ENCODE results near the gene ALK. TPM values are rescaled to one million over a fixed set of nuclear protein-coding genes. Genes with fewer than 3 reads are reported as not detected.

ALK gene
- total RNA-seq, 2 donors from 2014 or later, result 0.05 TPM; not detected in 1

DNA sequence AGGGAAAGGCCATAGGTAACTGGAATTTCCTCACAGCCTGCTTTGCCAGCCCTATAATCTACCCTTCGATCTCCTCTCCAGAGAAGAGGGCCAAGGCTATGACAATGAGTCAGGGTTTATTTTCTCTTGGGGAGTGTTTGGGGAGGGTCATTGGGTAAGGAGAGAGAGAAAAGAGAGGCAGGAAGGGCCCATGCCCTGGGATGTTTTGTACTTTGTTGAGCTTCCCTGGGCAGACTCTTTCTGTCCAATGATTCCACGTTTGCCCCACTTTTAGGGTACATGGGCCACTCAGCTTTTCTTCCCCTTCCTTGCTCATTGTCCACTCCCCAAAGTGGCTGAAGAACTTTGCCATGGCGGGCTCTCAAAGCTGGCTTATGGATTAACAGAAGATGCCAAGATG, 224.2 kb downstream of the ALK start:
- Mint-ChIP-seq H3K36me3 (no peaks in the 10 kb centered on the region), H3K27ac (no peak overlapping the region), H3K9me3 (no peaks in the 10 kb centered on the region)
- DNase-seq (ENCODE audit: low spot score in 2 of 2) (no peak), ATAC-seq (no peak)

DNA sequence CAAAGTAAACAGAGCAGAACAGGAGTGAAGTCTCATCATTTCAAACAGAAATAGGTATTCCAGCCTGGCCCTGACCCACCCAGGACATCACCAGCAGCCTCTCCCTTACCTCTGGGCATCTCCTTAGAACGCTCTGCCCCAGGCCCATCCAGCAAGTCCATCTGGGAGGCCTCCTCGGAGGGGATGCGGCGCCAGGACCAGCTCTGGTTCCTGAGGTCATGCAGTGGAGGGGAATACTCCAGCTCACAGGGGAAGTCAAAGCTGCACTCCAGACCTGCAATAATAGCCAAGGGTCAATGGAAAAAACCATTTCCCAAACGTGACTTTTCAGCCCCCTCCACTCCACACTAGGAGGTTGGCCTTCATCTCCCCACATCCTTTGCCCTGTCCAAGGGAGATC, 226.6 kb downstream of the ALK start:
- Mint-ChIP-seq H3K27ac (no peak overlapping the region), H3K36me3 (no peaks in the 10 kb centered on the region), H3K9me3 (no peaks in the 10 kb centered on the region)
- ATAC-seq (no peak), DNase-seq (ENCODE audit: low spot score in 2 of 2) (no peak)

DNA sequence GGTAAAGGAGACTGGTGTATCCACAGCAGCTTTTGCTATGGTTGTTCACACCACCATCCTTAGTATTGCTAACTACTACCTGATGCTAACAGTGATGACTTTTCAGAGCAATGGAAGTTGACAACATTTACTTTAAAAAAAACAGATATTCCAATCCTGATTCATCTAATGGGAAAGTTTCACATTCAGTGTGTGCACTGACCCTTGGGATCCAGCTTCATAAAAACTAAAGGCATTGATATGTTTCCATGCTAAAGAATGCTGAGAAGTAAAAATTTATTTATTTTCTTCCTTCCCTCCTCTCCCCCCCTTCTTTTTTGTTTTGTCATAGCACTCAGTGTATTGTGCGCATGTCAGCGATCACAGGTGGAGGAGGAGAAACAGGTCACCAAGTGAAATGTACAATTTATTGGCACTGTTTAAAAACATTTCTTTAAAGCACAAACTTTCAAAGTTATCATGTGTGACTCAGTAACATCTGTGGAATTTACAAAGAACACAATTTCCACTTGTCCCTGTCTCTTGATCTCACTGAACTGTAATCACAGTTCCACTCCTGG, 229.9 kb downstream of the ALK start:
- ATAC-seq (no peak), DNase-seq (ENCODE audit: low spot score in 2 of 2) (no peak)
- H3K9me3 Mint-ChIP-seq, result no peaks in the 10 kb centered on the region
- H3K36me3 Mint-ChIP-seq, result no peaks in the 10 kb centered on the region
- H3K27ac Mint-ChIP-seq, result no peak overlapping the region

DNA sequence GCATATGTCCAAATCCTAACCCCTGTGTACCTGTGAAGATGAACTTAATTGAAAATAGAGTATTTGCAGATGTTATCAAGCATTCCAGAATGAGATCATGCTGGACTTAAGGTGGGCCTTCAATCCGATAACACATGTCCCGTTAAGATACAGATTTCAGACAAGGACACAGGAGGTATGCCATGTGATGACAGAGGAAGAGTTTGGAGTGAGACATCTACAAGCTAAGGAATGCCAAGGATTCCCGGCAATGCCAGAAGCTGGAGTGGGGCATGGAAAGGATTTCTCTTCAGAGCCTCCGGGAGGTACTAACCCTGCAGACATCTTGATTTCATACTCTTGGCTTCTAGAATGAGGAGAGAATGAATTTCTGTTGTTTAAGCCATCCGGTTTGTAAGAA, 231.7 kb downstream of the ALK start:
- H3K36me3 Mint-ChIP-seq, result no peaks in the 10 kb centered on the region
- H3K9me3 Mint-ChIP-seq, result no peaks in the 10 kb centered on the region
- no peak overlapping the region for H3K27ac Mint-ChIP-seq
- ATAC-seq (no peak), DNase-seq (ENCODE audit: low spot score in 2 of 2) (no peak)

DNA sequence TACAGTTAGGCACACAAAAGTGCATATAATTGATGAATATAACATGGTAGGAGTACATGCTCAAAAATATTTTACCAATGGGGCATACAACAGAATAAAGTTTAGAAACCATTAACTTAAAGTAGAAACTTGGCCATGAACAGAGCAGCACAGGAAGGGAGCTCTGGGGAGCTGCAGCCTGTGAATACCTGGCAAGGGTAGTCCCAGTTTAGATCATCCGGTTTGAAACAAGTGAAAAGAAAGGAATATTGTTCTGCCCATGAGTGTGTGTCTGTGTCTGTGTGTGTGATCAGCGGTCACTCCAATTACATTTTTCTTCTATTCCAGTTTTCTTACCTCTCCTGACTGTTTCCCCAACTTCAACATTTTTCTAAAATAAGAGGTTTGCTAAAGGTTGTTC, 233.0 kb downstream of the ALK start:
- ATAC-seq (no peak), DNase-seq (ENCODE audit: low spot score in 2 of 2) (no peak)
- no peaks in the 10 kb centered on the region for H3K36me3 Mint-ChIP-seq
- H3K9me3 Mint-ChIP-seq, result no peaks in the 10 kb centered on the region
- H3K27ac Mint-ChIP-seq, result no peak overlapping the region

DNA sequence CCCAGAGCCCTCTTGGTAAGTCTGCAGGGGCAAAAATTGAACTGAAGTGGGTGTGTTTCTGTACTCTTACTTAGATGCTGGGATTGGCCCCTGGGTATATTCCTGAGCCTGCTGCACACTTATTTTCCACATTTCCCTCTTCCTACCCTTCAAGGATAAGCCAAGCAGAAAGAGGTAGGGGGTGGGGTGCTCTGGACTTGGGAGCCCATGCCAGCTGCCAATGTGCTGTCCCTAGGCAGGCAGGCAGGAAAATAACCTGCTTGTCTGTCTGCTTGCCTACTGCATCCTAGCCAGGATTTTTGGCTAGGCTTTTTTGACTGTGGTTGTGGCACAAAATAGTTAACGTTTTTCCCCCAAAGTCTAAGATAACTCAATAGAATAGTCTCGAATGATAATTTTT, 234.3 kb downstream of the ALK start:
- Mint-ChIP-seq H3K9me3 (no peaks in the 10 kb centered on the region), H3K36me3 (no peaks in the 10 kb centered on the region), H3K27ac (no peak overlapping the region)
- DNase-seq (ENCODE audit: low spot score in 2 of 2), result no peak
- ATAC-seq, result no peak

DNA sequence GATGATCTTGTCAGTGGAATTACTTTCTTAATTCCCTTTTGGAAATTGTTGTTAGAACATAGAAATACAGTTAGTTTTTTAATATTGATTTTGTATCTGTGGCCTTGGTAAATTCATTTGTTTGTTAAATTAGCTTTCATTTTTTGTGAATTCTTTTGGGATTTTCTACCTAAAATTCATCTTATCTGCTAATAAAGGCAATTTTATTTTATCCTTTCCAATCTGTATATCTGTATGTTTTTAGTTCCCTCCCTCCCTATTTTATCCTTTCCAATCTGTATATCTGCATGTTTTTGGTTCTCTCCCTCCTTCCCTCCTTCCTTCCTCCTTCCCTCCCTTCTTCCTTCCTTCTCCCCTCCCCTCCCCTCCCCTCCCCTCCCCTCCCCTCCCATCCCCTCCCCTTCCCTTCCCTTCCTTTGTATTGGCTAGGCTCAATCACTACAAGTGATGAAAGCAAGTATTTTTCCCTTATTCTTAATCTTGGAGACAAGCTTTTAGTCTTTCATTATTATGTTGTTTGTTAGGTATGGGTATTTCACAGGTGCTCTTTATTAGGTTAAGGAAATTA, 244.4 kb downstream of the ALK start:
- DNase-seq (ENCODE audit: low spot score in 2 of 2), result no peak
- no peaks in the 10 kb centered on the region for H3K36me3 Mint-ChIP-seq

DNA sequence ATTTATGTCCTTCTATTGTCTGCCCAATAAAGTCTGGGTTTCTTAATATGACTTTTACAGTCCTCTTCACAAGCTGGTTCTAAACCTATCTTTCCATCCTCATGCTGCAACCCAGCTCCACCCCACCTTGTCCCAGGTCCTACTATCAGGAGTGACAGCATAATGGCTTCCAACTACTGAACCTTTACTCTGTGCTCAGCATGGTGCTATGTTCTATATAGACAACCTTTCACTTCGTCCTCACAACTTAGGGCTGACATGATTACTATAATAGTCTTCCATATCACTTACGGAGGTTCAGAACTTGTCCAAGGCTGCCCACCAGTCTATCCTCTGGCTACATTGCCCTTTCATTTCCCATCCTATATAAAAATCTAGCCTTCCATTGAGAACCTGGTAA, 256.8 kb downstream of the ALK start:
- peaks cover 5 to 11% of the 10 kb centered on the region in 2 donors for H3K9me3 Mint-ChIP-seq
- DNase-seq (ENCODE audit: low spot score in 2 of 2) (no peak), ATAC-seq (no peak)
- H3K36me3 Mint-ChIP-seq, result peaks cover 0 to 6% of the 10 kb centered on the region in 2 donors
- no peak overlapping the region for H3K27ac Mint-ChIP-seq

More for the DNA sequence above, 244.4 kb downstream of the ALK start:
- Mint-ChIP-seq H3K9me3 (no peaks in the 10 kb centered on the region), H3K27ac (no peak overlapping the region)
- no peak for ATAC-seq

DNA sequence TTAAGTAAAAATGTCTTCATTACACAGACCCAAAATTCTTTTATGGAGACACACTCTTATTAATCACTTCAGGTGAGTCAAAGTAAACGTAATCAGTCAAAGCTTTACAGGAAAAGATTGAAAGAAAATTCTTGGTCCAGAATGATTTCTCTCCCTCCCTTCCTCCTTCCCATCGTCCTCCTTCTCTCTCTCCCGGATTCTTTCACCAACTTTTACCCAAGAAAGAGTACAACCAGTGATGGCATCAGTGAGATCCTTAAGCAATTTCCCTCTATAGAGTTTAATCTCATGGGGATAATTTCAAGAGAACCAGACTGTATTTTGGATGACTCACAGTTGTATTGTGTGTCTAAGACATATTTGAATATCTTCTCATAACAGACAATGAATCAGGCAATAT, 258.1 kb downstream of the ALK start:
- DNase-seq (ENCODE audit: low spot score in 2 of 2) (no peak), ATAC-seq (no peak)
- Mint-ChIP-seq H3K9me3 (no peaks in the 10 kb centered on the region), H3K27ac (no peak overlapping the region), H3K36me3 (peaks cover 0 to under 1% of the 10 kb centered on the region in 2 donors)

DNA sequence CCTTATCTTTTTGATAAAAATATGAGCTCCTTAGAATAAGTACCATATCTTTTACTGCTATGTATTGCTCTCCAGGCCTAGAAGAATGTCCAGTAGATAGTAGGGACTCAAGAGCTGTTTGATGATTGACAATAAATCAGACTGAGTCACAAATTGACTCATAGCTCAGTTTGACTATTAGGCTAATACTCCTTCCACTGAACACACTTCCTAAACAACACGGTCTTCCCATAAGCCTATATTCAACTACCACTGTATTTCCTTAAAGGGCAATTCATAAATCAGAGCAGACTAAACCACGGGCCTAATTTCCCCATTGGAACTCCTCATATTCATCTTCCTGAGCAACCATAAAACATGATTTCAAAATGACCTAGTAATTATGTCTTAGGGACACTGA, 258.5 kb downstream of the ALK start:
- ATAC-seq, result no peak
- no peak for DNase-seq (ENCODE audit: low spot score in 2 of 2)
- no peaks in the 10 kb centered on the region for H3K9me3 Mint-ChIP-seq
- H3K36me3 Mint-ChIP-seq, result no peaks in the 10 kb centered on the region
- H3K27ac Mint-ChIP-seq, result no peak overlapping the region

DNA sequence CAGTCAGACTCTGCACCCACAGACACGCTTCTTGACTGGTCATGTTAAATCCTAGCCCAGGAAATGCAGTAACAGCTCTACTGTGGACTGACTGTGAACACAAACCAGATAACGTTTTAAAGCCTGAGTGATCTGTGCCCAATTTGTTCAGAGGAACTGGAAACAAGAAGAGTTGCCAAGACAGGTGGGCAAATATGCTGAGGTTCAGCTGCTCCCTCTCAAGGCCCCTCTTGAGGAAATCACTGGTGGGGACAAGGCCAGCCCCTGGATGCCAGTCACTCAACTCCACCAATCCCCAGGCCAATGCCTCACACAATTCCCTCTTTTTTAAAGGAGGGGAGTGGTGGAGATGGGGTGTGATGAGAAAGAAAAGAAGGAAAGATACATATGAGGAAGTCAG, 261.2 kb downstream of the ALK start:
- no peak overlapping the region for H3K27ac Mint-ChIP-seq
- no peaks in the 10 kb centered on the region for H3K9me3 Mint-ChIP-seq
- ATAC-seq (no peak), DNase-seq (ENCODE audit: low spot score in 2 of 2) (no peak)
- no peaks in the 10 kb centered on the region for H3K36me3 Mint-ChIP-seq

DNA sequence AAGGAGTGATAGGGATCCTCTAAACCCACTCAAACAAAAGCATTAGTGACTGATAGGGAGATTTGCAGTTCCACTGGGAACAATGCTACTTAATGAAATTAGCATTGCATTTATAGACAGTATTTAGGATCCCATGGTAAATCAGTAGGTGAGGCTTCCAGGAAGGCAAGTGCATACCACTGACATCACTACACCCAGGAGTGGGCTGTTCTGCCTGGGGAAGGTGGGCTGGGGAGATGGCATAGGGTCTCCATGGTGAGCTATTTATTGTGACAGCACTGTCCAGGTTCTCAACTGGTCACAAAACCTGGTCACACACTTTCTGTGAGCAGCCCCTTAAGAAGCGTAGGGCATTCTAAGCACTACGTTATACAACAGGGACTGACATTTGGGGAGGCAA, 262.2 kb downstream of the ALK start:
- DNase-seq (ENCODE audit: low spot score in 2 of 2) (no peak), ATAC-seq (no peak)
- no peaks in the 10 kb centered on the region for H3K36me3 Mint-ChIP-seq
- no peak overlapping the region for H3K27ac Mint-ChIP-seq
- H3K9me3 Mint-ChIP-seq, result no peaks in the 10 kb centered on the region

DNA sequence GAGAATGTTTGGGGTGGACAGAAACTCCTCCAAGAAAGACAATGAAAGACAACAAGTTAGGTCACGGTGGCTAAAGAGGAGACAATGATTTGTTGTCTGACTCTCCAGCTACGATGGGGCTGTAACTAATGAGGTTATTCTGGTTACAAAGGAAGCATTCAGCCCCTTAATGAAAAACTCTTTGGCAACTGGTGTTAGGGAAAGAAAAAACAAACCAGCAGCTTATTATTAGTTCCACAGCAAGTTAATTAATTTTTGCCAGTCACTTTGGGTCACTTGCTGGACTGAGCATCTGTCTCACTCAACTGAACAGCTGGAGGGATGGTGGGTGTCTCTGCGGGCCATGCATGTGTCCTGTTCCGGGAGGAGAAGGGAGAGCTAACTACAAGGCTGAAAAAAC, 263.7 kb downstream of the ALK start:
- no peak for DNase-seq (ENCODE audit: low spot score in 2 of 2)
- Mint-ChIP-seq H3K27ac (no peak overlapping the region), H3K9me3 (peaks cover 0 to 3% of the 10 kb centered on the region in 2 donors), H3K36me3 (no peaks in the 10 kb centered on the region)
- no peak for ATAC-seq

DNA sequence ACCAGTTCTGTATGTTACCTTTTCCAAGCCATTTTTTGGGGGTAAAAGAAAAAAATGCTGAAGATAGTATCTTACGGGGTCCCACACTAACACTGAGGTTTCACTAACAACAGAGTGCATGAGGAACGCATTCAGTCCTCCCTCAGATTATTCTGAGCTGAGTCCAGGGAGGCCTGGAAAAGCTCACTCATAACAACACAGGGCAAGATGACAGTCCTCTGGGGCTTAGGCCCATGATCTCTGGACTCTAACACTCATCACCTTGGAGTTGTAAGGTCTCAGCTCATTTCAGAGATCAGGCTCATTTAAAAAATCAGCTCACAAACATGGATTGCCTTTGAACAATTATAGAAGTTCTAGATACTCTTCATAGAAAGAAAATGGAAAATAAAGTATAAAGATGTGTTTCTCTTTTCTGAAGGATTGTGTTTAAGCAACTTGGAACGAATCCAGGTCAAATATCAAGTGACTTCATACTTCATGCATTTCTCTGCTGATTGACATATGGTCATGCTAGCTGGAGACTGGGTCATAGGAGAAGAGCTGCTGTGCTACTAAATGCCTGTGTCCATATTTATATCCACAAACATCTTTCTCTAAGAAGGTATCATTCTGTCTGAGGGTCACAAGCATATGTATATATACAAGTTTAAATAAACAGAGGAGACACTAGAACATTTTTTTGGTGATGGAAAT, 265.8 kb downstream of the ALK start:
- Mint-ChIP-seq H3K27ac (no peak overlapping the region), H3K36me3 (no peaks in the 10 kb centered on the region), H3K9me3 (peaks cover 0 to 3% of the 10 kb centered on the region in 2 donors)
- ATAC-seq, result no peak
- DNase-seq (ENCODE audit: low spot score in 2 of 2), result no peak

DNA sequence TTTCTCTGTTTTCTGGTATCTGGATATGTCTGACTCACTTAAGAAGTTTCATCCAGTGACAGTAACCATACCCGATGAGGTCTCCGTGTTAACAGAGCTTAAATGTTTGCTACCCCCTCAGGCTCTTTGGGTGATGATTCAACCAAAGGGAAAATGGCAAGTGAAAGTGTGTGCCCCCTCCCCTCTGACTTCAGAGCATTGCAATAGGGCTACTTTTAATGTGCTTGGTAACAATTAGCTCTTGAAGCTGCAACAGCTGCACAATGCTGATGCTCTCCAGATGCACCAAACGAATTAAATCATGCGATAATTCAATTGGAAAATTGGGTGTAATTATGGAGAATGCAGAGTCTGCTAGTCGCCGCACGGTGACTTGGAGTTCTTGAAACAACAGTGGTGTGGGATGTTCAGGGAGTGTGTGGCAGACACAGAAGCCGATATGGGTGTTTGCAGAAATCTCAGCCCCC, 270.7 kb downstream of the ALK start:
- DNase-seq (ENCODE audit: low spot score in 2 of 2), result no peak
- no peak overlapping the region for H3K27ac Mint-ChIP-seq
- H3K36me3 Mint-ChIP-seq, result peaks cover 8 to 14% of the 10 kb centered on the region in 2 donors
- peaks cover 23 to 33% of the 10 kb centered on the region in 2 donors for H3K9me3 Mint-ChIP-seq
- ATAC-seq, result no peak

DNA sequence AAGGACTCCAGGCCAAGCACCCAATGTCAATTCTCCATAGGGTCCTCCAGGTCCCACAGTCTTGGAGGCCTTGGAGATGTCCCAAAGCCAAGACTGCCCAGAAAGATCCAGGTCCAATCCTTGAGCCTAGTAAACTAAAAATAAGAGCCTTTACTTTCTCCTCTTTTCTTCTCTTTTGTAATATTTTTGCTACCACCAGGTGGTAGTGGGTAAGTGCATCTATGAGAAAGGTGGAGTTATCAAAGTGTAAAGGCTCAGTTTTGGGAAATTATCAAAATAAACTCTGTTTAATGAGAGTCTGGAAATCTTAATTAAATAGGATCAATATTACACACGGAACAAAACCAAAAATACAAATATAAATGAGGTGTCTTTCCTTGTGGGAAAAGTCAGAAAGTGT, 276.4 kb downstream of the ALK start:
- Mint-ChIP-seq H3K27ac (no peak overlapping the region), H3K36me3 (peaks cover 8 to 14% of the 10 kb centered on the region in 2 donors), H3K9me3 (peaks cover 25 to 31% of the 10 kb centered on the region in 2 donors)
- no peak for ATAC-seq
- no peak for DNase-seq (ENCODE audit: low spot score in 2 of 2)

DNA sequence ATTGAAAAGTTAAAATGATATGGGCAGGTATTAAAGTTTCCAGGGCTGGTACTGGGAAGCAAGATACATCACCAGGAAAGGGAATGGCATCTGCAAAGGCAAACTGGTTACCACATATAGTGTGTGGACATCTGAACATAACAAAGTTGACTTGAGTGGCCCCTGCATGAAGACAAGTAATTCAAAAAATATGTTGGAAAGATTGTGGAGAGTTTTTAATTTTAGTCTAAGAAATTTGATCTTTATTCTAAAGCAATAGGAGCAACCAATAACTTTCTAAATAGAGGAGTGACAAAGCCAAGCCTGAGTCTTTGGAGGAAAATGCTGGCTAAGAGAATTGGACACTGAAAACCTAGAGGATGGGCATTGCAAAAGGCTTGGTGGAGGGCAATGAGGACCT, 278.2 kb downstream of the ALK start:
- DNase-seq (ENCODE audit: low spot score in 2 of 2) (no peak), ATAC-seq (no peak)
- H3K27ac Mint-ChIP-seq, result no peak overlapping the region
- no peaks in the 10 kb centered on the region for H3K36me3 Mint-ChIP-seq
- peaks cover 13 to 15% of the 10 kb centered on the region in 2 donors for H3K9me3 Mint-ChIP-seq

DNA sequence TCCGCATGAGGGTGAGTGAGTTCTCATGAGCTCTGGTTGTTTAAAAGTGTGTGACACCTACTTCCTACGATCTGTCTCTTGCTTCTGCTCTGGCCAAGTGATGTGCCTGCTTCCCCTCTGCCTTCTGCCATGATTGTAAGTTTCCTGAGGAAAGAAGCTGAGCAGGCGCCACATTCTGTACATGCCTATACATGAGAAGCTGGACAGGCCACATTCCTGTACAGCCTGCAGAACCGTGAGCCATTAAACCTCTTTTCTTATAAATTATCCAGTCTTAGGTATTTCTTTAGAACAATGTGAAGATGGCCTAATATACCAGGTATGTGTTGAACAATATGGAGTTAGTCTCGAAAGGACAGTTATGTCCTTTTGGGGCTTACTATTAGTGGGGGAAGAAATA, 281.0 kb downstream of the ALK start:
- Mint-ChIP-seq H3K9me3 (no peaks in the 10 kb centered on the region), H3K27ac (no peak overlapping the region), H3K36me3 (no peaks in the 10 kb centered on the region)
- DNase-seq (ENCODE audit: low spot score in 2 of 2) (no peak), ATAC-seq (no peak)
